Measurements from ENCODE around the gene USP47.
"Not testable (repeated sequence)": the region's sequence is repeated elsewhere in the genome, so short reads cannot be mapped to it uniquely, and the experiment has no call there.

USP47 gene

DNA sequence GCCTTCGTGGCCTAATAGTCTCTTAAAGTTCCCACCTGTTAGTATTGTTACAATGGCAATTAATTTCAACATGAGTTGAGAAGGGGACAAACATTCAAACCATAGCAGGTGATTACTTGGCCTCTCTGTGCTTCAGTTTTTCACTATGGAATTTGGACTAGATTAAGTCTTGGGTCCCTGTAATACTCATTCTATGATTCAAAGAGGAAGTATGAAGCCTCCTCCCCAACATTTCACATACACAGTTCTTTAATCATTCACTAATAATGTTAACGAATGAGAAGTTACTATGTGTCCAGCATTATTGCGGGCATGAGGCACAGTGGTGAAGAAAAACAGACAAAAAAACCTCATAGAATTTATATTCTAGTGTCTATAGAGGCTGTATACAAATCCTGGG lies 19.9 kb upstream of the USP47 start:
- DNase-seq: no peak

DNA sequence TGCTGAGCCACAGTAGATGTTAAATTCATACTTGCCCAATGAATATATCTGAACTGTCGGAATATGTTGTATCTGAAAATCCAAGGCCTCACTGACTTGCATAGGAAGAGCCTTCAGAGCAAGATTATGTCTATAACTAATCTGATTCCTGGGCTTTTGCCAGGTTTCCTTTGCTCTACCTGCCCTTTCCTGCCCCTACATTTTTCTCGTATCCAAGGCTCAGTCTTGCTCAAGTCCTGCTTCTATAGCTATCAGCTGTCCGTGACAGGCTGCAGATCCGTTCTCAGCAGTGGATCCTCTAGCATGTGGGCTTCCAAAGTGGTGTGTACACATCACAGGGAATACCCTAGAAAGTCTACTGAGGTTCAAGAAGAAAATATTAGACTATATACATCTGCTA lies 18.8 kb upstream of the USP47 start:
- DNase-seq: no peak

DNA sequence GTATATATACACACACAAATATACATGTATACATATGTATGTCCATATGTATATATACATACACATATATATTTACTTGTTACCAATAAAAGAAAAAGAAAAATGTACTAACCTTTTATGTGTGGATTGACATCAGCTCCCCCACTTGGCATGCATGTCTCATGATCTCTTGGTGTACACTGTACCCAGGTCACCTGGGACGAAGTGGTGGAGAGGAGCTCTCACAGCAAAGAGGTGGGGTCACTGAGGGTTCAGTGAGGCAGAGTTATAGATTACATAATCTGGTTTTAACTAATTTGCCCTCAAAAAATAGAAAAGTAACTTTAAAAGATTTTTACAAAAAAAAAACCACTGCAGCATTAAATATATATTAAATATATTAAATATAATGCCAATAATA lies 15.5 kb upstream of the USP47 start:
- DNase-seq: no peak

DNA sequence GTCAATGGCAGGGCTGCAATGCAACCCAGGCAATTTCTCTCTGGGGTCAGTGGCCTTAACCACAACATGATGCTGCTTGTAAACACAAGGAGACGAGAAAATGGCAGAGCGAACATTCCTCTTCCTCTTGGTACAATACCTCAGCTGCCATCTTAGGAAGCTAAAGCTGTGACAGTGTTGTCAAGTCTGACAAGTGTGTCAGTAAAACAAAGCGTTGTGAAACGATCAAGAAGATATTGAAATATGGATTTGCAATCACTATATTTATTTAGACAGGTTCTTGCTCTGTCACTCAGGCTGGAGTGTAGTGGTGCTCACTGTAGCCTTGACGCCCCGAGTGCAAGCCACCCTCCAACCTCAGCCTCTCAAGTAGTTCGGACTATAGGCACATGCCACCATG lies 14.5 kb upstream of the USP47 start:
- DNase-seq: no peak

DNA sequence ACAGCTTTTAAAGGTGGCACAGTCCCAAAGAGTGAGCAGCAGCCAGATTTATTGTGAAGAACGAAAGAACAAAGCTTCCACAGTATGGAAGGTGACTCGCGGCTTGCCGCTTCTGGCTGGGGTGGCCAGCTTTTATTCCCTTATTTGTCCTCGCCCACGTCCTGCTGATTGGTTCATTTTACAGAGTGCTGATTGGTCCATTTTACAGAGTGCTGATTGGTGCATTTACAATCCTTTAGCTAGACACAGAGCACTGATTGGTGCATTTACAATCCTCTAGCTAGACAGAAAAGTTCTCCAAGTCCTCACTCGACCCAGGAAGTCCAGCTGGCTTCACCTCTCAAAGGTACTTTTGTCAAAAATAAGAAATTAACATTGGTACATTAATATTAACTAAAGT lies 10.4 kb upstream of the USP47 start:
- DNase-seq: not testable (repeated sequence)

DNA sequence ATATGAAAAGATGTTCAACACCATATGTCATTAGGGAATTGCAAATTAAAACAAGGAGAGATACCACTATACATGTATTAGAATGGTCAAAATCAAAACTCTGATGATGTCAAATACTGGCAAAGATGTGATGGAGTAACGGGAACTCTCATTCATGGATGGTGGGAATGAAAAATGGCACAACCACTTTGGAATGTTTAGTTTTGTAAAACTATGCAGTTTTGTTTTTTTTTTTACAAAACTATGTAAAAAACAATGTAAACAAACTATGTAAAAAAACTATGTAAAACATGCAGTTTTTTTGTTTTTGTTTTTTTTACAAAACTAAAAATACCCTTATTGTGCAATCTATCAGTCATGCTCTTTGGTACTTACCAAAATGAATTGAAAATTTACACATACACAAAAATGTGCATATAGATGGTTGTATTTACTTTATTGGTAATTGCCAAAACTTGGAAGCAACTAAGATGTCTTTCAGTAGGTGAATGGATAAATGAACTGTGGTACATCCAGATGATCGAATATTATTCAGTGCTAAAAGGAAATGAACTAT lies 5.0 kb upstream of the USP47 start:
- no peak for DNase-seq

DNA sequence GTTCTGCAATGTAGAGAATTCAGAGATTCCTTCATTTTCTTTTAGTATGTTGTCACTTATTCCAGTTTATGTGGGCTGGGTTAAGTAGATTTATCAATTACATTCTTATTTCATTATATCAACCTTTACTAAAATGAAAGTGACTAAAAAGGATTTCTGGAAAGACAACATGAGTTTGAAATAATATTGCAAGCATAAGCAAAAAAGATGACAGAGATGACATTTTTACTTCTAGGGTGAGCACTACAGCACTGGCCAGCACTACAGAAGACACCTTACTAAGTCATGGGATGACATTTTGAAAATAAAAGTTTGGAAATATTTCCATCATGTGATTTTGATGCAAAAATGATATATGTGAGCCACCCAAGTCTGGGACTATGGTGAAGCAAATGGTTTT lies 2.1 kb upstream of the USP47 start:
- DNase-seq: no peak

DNA sequence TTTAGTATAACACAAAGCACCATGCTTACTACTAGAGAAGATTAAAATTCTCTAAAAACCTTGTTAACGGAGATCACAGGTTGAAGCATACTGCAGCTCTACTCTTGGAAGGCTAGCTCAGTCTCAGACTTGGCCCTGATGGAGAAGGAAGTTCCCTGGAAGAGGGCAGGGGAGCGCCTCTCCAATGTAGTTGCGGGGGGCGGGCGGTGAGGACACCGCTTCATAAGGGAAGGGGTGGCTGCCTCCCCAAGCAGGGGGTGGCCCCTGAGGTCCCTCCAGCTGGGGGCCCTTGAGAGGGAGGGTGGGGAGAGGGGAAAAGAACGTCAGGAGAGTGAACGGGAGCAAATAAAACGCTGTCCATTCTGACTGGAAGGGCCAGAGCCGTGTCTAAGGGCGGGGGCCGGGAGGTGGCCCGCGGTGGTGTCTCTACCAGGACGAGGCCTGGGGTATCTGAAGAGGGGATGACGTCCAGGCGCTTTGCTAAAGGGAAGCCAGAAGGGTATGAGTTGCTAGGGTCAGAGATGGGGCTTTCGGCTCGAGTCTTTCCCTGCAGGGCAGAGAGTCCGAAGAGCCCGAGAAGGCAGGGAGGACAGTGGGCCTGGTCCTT lies 553 bp upstream of the USP47 start:
- DNase-seq: peak in 42 of 56 donors; percentile 37 to 91 (median 68)

DNA sequence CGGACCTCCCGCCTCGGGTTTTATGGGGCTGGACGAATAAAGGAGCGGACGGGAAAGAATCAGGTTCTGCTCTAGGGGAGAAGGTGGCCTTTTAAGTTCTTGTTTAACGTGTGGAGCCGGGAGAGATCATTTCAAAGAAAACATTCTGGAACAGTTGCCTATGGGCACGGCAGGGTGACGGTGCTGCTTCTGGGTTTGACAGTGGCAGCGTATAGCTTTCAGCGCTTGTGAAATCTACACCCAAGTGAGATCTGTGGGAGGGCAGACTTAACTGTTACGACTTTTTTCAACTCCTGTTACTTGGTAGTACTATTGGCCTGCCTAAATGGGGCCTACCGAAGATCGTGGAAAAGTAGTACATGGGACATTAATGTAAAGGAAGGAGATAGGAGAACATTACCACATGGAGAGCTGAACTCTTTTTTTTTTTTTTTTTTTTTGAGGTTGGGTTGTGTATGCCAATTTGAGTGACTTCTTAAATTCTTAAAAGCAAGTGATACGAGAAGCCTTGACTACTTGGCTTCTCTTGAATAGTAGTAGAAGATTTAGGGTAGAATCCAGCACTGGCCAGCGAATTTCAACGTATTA lies 743 bp downstream of the USP47 start:
- DNase-seq: peak in 29 of 56 donors; percentile 6 to 85 (median 56)

DNA sequence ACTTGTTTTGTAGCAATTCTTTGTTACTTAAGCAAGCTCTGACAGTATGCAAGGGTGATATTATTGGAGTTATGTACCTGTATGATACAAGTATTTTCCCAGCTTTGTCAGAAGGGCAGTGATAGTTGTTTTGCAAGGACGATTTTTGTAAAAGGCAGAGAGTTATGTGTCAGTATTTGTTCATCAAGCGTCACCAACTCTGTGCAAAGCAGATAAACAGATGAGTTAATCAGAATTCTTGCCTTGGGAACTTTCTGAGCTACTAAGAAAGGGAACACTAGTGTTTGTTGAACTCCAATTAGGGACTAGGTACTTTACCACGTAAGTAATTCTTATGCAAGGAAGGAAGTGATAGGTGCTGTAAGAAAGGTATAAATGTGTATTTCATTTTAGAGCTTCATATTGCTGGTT lies 1.4 kb downstream of the USP47 start:
- no peak for DNase-seq

DNA sequence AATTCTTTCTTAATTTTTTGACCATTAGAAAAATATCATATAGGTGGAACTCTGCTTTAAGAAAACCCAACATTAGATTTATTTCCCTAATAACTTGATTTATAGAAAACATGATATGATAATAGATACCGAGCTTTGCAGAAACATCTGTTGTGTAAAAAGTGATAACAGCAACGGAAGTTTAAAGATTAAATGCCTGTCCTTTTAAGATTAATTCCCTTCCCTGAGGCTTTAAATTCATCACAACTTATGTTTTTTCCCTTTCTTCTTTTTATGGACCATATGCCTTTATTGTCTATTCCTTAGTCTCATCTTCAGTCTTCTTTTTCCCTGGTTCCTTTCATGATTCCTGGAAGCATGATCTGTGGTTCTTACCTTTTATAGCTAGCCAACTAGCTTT lies 1.9 kb downstream of the USP47 start:
- no peak for DNase-seq

DNA sequence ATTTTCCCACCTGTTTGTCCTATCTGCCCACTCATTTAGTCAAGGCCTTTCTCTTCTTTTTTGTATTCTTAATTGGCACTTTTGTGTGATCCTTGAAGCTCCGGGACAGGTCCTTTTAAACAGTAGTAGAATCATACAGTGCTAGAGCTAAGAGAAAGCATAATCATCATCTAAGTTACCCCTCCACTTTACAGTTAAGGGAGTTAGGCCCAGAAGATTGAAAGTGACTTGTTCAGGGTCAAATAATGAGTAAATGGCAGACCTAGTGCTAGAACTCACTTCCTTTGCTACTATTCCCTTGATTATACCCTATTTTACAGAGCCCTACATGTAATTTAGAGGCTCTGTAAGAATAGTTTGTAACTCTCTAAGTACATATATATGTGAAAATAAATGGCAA lies 2.5 kb downstream of the USP47 start:
- DNase-seq: no peak

DNA sequence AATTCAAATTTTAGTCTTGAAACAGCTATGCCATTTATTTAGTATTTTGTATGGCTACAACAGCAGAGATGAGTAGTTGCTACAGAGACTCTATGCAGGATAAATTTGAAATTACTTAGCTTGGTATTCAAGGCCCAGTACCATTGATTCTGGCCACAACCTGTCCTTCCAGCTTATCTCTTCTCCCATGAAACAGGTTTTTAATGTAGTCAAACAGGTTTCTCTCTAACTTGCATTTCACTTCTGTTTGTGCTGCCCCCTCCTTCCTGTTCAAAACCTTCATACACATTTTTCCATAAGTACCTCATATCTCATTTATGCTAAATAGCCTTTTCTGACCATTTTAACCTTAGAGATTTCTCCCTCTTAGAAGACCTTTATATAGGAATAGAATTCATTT lies 3.3 kb downstream of the USP47 start:
- DNase-seq: no peak

DNA sequence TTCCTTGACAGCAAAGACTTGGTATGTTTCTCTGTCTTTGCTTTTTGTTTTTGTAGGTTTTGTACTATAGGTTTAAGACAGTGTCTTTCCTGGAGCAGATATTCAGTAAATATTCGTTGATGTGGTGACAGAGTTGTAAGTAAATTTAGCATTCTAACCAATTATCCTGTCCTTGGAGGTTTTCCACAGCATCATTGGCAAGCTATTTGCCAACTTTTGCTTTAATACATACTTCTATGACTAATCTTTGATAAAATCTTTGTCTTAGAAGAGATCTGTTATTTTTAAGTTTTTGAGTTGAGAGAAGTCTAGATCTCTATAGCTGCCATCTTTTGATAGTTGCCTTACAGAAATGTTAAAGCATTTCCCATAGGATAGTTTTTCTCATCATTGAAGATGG lies 3.8 kb downstream of the USP47 start:
- no peak for DNase-seq

DNA sequence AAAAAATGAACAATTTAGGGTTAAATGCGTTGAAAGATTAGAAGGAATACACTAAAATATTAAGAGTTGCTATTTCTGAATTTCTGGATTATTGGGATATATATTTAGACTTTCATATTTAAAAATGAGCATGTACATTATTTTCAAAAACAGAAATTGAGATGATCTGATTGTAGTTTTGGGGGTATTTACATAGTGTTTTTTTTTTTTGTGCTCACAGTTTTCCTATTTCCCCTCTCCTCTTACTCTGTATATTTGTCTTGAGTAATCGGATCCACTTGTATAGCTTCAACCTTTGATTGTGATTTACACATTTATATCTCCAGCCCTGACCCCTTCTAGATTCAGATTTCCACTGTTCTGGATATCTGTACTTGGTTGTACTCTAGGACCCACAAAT lies 5.3 kb downstream of the USP47 start:
- no peak for DNase-seq

DNA sequence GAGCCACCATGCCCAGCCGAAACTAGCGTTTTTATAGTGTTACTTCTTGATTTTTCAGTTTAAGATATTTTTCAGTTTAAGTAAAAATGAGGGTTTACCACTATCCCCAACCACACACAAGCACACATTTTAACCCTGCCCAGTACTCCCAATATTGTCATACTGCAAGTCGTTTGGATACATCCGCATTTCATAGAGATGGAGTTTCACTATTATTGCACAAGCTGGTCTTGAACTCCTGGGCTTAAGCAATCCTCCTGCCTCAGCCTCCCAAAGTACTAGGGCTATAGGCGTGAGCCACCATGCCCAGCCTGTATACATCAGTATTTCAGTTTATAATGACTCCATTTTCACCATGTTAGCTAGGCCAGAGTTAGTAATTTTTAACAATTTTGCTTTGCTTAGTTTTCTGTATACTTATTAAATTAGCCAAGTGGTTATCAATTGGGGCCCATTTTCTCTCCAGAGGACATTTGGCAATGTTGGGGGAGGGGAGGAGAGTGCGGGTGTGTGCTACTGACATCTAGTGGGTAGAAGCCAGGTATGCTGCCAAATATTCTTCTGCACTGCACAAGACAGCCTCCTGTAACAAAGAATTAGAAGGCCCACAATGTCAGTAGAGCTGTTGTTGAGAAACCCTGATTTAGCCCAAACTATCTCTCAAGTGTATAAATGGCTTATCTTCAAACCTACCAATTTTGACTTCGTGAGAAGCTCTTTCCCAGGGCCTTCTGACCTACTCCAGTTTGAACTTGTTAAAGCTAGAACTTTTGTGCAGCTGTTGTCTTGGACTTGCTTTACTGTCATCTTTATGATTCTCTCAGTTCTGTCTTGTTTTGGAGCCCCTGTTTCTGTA lies 7.3 kb downstream of the USP47 start:
- DNase-seq: peak in 27 of 56 donors; percentile 2 to 54 (median 17)

DNA sequence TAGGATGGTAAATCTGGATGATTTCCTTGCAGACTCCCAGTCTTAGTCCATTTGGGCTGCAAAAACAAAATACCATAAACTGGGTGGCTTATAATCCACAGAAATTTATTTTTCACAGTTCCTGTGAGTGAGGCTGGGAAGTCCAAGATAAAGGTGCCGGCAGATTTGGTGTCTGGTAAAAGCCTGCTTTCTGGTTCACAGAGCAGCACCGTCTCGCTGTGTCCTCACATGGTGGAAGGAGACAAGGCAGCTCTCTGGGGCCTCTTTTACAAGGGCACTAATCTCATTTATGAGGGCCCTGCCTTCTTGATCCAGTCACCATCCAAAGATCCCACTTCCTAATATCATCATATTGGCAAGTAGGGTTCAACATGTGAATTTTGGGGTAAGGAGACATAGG lies 8.9 kb downstream of the USP47 start:
- no peak for DNase-seq

DNA sequence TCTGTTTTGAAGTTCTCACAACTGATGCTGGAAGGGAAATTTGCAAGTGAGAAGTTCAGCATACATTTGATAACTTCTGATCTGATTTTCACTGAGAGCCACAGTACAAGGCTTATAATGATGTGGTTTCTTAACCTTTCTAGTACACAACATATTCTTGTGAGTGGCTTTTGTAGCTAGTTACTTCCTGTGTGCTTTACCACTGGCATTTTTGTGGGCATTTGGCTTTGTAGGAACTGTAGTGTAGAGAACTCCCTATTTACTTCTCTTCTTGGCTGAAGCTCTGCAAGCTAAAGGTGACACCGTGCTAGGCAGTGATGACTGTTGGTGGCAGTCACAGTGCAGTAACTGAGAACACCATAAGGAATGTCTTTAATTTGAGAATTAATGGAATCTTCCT lies 14.9 kb downstream of the USP47 start:
- no peak for DNase-seq

DNA sequence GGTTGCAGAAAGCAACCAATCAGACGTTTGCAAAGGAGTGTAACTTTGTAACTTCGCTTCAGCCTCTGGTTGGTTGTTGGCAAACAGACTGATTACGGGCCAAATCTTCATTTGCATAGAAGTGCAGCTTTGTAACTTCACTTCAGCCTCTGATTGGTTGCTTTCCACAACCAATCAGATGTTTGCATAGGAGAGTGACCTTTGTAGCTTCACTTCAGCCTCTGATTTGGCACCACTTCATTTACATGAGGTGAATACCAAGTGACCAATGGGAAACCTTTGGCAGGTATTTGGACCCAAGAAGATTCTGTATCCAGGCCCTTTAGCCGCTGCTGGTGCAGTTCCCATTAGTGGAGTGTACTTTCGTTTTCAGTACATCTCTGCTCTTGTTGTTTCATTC lies 16.0 kb downstream of the USP47 start:
- peak in 1 of 56 donors; percentile 9 for DNase-seq

DNA sequence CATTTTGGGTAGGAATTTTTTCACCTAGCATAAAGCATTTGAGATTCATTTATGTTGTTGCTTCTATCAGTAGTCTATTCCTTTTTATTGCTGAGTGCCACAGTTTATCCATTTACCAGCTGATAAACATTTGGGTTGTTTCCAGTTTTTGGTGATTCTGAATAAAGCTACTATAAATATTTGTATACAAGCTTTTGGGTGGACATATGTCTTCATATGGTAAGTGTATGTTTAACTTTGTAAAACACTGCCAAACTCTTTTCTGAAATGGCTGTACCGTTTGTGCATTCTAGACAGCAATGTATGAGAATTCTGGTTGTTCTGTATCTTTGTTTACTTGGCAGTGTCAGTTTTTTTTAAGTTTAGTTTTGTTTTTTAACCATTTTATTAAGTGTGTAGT lies 16.9 kb downstream of the USP47 start:
- DNase-seq: no peak

DNA sequence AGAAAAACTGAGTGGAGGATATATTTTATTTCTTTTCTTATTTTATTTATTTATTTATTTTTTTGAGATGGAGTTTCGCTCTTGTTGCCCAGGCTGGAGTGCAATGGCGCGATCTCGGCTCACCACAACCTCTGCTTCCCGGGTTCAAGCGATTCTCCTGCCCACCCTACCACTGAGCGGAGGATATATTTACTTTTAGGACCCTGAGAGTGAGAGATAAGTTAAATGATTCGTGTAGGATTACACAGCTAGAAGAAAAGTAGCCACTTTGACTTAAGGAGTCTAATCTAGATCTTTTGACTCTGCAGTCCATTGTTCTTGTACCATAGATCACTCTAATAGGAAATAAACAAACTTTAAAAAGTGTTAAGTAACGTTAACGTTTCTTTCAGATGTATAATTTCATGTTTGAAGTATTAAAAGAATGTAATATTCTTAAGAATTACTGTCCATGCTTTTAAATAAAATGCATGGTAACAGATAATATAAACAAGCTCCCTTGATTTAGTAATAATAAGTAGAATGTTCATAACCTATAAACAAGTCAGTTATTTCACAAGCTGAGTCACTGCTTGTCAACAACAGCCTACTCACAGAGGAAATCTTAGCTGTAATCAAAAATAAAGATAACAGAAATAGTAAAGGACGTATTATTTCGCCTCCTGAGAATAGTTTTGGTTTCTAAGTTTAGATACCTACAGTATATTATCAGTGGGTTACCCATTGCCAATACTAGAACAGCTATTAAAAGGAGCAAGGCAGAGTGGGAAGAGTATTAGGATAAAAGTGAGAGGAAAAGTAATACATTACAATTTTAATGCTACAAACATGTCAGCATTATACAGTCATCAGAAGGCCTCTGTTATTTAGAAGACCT lies 18.6 kb downstream of the USP47 start:
- no peak for DNase-seq
